Pancreas (tissue), 10 donors: ENCODE measurements around the gene RNF157. TPM values are rescaled to one million over a fixed set of nuclear protein-coding genes. Genes with fewer than 3 reads are reported as not detected.
A peak's percentile ranks its signal among the peaks of the same experiment; 100 is the strongest.

Experiments
- ATAC-seq, 4 donors: fragments of 200-7000 bp; cut with Tn5 transposase; one replicate each; pipeline versions ENCODE4 v1.8.0 to v1.9.1; 2020; ENCODE audit warnings: mild to moderate bottlenecking in 4 of 4, moderate library complexity in 4 of 4
- DNase-seq, 6 donors: peaks; one replicate each; pipeline ENCODE4 v3.0.0-alpha.2; 2020
- FAIRE-seq: peaks from 2 replicates; lab custom pipeline; 2012; peaks lifted over from hg19 to GRCh38; lab: Jason Lieb, UNC
- H3K27ac ChIP-seq, 4 donors: fragments of 200-600 bp; sonication (generic); 1 replicate in 3 of 4; 2 replicates in 1 of 4; pipeline versions ENCODE4 v1.5.0 to v1.8.0; 2020
- H3K27me3 ChIP-seq, 4 donors: fragments of 200-600 bp; one replicate each; pipeline ENCODE4 v1.8.0; 2021
- H3K36me3 ChIP-seq, 3 donors: fragments of 200-600 bp; sonication (generic) in 1 of 3; one replicate each; pipeline versions ENCODE4 v1.5.0 to v1.8.0; 2020 to 2021
- H3K4me1 ChIP-seq, 3 donors: fragments of 200-600 bp; one replicate each; pipeline ENCODE4 v1.8.0; 2021
- H3K4me3 ChIP-seq, 4 donors: fragments of 200-600 bp; sonication (generic) in 2 of 4; one replicate each; pipeline versions ENCODE4 v1.5.0 to v1.8.0; 2020 to 2021
- H3K9me3 ChIP-seq, 4 donors: fragments of 200-600 bp; one replicate each; pipeline ENCODE4 v1.8.0; 2021
- WGBS, 2 donors: extraction: QIAGEN DNeasy Blood & Tissue Kit; methylation state at CpG; one replicate each; pipeline ENCODE4 v1.1.7; 2013; 5-methylcytosine and 5-hydroxymethylcytosine counted together
- intact Hi-C, 3 donors: fragments of 100-400 bp; cut with DNase I; formaldehyde crosslinking; loops; one replicate each; pipeline versions ENCODE4 v1.11.1 to v1.14.2; 2022
- polyA plus RNA-seq, 2 donors: library from polyadenylated mRNA; stranded (reverse); fragments of 200-250 nt; gene quantifications; one replicate each; pipeline ENCODE4 v1.2.3, GENCODE V29; 2013
- total RNA-seq, 6 donors: library from RNA; stranded (reverse); fragmentation: NEBNext Ultra II Directional in 4 of 6; extraction: Animal tissue kit (Norgen Biotek cat#: 25700) in 4 of 6; gene quantifications; one replicate each; pipeline versions ENCODE4 v1.2.1 to v1.2.4, GENCODE V29; 2021 to 2023
- TF ChIP-seq, protein P1 (sequence below), 4 donors: fragments of 200-600 bp; sonication (generic) in 3 of 4; IDR thresholded peaks; one replicate each; pipeline versions ENCODE4 v1.5.0 to v1.8.0; 2021; ENCODE audit warnings: antibody characterized with exemption in 4 of 4
- donor health status: healthy with polysubstance abuse.
- donor health status: DM: no; HTN: no; CAD: no; lungs with moderate emphysema.
- donor health status: DM: no; HTN: no; CAD: no.
- donor health status: control.
- donor health status: control.
- donor health status: Bipolar disorder and iron deficiency.
- donor health status: DM: yes; HTN: yes; CAD: no.
- donor health status: DM: no; HTN: no; CAD: no.
- donor health status: DM: no; HTN: no; CAD: no.
- donor health status: DM: yes; HTN: yes; CAD: no.

The RNF157 gene
- total and polyA plus RNA-seq, 8 donors = 0.87 to 6.4 (median 3.3) TPM

DNA sequence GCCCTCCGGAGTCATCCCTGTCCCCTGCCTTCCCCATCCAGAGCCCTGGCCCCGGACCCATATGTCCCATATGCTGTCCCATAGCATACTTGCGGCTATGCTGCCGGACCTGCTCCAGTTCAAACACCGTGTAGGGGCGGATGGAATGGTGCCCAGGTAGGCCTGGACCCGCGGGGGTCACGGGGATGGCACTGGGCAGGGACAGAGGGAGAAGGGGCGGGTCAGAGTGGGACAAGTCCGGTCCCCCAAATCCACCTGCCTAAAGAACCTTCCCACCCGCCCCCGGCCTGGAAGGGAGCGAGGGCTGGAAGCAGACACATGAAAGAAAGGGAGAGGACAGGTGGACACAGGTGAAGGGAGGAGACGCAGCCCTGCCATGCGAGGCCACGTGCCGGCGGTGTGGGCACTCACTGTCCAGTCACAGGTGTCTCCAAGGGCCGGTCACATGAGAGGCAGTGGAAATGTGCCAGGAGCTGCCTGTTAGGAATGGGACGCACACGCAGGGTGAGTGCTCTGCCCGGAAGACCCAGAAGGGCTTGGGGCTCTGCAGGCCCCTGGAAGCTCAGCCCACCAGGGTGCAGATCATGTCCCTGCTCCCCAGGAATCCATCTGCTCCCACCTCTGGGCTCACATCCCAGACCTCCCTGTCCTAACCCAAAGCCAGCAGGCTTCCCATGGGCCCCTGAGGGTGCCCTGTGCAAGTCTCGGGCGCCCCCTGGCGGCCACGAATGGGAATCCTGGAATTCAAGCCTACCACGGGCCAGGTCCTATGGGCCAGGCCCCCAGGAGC is 38.9 kb upstream of the RNF157 start:
- no peaks in the 10 kb centered on the region for H3K36me3 ChIP-seq
- peak overlapping the region in 1 of 4 donors; percentile 46 for H3K27ac ChIP-seq
- FAIRE-seq (no peak), ATAC-seq (peak; percentile 93 to 95 (median 93)), DNase-seq (peak; percentile 87 to 99 (median 92))
- WGBS, 2 donors = 42 to 44% methylated on average over 28 of the region's 28 CpGs
- no peaks in the 10 kb centered on the region for H3K27me3 ChIP-seq
- TF ChIP-seq, protein P1, sequence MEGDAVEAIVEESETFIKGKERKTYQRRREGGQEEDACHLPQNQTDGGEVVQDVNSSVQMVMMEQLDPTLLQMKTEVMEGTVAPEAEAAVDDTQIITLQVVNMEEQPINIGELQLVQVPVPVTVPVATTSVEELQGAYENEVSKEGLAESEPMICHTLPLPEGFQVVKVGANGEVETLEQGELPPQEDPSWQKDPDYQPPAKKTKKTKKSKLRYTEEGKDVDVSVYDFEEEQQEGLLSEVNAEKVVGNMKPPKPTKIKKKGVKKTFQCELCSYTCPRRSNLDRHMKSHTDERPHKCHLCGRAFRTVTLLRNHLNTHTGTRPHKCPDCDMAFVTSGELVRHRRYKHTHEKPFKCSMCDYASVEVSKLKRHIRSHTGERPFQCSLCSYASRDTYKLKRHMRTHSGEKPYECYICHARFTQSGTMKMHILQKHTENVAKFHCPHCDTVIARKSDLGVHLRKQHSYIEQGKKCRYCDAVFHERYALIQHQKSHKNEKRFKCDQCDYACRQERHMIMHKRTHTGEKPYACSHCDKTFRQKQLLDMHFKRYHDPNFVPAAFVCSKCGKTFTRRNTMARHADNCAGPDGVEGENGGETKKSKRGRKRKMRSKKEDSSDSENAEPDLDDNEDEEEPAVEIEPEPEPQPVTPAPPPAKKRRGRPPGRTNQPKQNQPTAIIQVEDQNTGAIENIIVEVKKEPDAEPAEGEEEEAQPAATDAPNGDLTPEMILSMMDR (IDR thresholded peaks at IDR 0.05) = peak; percentile 95 to 99 (median 99)
- intact Hi-C loops = loop anchor here in 1 of 3 donors (5.0 kb wide), 1 partner anchor 157 kb away; no protein-coding TSS in a partner anchor
- H3K4me1 ChIP-seq = peaks cover 0 to 7% (median 3%) of the 10 kb centered on the region in 3 donors
- H3K4me3 ChIP-seq = peak overlapping the region in 1 of 4 donors; percentile 19
- H3K9me3 ChIP-seq = no peaks in the 10 kb centered on the region

DNA sequence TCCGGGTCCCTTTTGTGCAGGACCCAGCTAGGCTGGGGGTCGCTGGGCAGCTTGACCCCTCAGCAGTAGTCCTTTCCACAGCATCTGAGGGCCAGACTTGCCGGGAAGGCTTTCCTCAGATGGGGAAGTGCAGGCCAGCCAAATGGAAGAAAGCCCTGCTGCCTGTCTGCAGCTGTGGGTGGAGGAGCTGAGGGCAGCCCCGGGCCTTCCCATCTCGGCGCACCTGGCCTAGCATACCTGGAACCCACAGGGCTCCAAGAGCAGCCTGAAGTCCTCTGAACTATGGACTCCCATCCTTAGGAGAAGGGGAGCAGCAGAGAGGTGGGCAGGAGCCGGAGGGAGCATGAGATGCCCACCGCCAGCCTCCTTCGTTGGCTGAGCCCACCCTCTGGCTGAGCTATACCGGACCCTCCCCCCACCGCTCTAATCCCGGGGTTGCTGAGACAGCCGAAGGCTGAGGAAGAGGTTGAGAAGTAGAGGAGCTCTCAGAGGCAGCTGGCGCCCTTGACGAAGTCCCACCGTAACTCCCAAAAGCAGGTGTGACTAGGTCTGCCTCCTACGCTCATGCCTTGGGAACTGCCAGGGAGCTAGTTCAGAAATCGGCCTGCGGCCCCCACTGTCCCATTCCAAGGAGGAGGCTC is 38.1 kb upstream of the RNF157 start:
- Histone ChIP-seq H3K9me3 (no peaks in the 10 kb centered on the region), H3K4me1 (peaks cover 0 to 7% (median 3%) of the 10 kb centered on the region in 3 donors), H3K36me3 (no peaks in the 10 kb centered on the region), H3K27ac (no peak overlapping the region), H3K4me3 (no peak overlapping the region), H3K27me3 (no peaks in the 10 kb centered on the region)
- intact Hi-C loops = loop anchor here in 1 of 3 donors (5.0 kb wide), 1 partner anchor 156 kb away; no protein-coding TSS in a partner anchor
- DNase-seq (peak in 2 of 6 donors; percentile 20 to 60), ATAC-seq (no peak), FAIRE-seq (no peak)
- TF ChIP-seq, protein P1 (IDR thresholded peaks at IDR 0.05) = no peak
- 85 to 90% methylated on average over 18 to 19 of the region's 19 CpGs for whole genome bisulfite sequencing, 2 donors

DNA sequence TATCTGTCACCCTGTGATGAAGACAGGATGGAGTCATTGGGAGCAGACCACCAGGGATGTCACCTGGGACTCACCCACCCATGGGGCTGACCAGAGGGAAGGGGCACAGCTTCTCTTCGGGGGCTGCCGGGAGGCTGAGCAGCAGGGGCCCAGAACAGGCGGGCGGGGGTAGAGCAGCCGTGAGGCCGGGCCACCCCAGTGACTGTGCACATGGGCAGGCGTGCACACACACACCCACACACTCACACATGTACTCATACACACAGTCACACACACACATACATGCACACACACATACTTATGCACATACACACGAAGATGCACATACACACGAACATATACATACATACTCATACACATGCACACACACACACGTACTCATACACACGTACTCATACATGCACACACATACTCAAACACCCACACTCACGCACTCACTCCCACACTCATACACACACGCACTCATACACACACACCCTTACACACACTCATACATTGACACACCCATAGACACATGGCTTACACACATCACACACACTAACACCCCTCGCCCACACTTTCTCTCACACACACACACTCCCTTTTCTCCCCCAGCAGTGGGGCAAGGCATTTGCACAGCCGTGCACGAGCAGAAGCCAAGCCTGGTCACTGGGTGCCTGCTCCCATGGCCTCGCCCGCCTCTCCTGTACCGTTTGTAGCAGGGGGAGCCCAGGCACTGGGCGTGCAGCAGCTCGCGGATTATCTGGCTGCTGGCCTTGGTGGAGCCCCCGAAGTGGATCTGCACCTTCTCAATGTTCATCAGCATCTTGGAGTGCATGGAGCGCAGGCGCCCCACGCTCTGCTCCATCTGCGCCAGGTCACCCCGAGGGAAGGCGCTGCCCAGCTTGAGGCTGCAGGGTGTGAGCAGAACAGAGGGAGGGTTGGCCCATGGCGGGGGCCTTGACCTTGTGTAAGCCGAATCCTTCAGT is 37.3 kb upstream of the RNF157 start:
- TF ChIP-seq, protein P1 (IDR thresholded peaks at IDR 0.05) = no peak

DNA sequence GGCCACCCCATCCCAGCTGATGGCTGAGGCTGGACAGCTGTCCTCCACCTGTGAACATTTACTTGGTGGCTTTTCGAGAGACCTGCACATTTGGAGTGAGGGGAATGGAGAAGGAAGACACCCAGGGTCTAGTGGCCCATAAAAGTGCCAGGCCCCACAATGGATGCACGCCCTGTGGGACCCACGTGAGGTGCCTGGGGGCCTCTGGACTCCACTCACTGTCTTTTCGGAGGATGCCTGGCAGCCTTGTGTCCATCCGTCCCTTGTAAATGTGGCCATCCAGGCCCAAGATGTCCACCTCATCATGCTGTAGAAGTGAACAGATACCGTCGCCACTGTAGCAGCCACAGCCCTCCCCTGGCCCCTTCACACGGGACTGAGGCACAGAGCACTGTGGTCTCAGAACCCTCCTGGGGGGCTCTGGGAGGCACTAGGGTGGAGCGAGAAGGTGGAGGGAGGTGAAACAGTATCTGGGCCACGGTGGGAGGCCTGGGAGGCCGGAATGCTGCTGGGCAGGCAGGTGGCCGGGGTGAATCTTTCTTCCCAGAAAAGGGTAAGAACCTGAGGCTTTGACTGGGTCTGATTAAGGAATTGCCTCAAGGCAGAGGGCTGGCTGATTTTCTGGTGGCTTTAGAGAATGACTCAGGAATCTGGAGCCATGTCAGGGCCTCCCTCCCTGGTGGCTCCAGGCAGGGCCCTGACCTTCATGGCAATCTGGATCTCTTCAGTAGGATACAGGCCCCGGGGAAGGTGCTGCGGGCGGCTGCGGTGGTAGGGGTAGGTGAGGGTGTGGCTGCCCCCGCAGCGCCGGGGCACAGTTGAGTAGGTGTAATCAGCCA is 36.4 kb upstream of the RNF157 start:
- Histone ChIP-seq H3K9me3 (no peaks in the 10 kb centered on the region), H3K36me3 (no peaks in the 10 kb centered on the region), H3K4me1 (peaks cover 5 to 14% (median 7%) of the 10 kb centered on the region in 3 donors), H3K4me3 (no peak overlapping the region), H3K27ac (no peak overlapping the region), H3K27me3 (no peaks in the 10 kb centered on the region)
- 90 to 92% methylated on average over 19 of the region's 19 CpGs for WGBS, 2 donors
- TF ChIP-seq, protein P1 (IDR thresholded peaks at IDR 0.05) = no peak
- intact Hi-C loops = loop anchor here in 1 of 3 donors (5.0 kb wide), 1 partner anchor 154 kb away; no protein-coding TSS in a partner anchor
- DNase-seq (peak in 1 of 6 donors; percentile 54), ATAC-seq (no peak), FAIRE-seq (no peak)

More for the DNA sequence above, 37.3 kb upstream of the RNF157 start:
- H3K36me3 ChIP-seq = no peaks in the 10 kb centered on the region
- 91 to 93% methylated on average over 31 of the region's 31 CpGs for WGBS, 2 donors
- H3K4me1 ChIP-seq = peaks cover 2 to 7% (median 5%) of the 10 kb centered on the region in 3 donors
- no peak overlapping the region for H3K27ac ChIP-seq
- intact Hi-C loops = loop anchor here in 1 of 3 donors (5.0 kb wide), 1 partner anchor 155 kb away; no protein-coding TSS in a partner anchor
- no peaks in the 10 kb centered on the region for H3K27me3 ChIP-seq
- FAIRE-seq (no peak), DNase-seq (peak in 4 of 6 donors; percentile 21 to 72 (median 46)), ATAC-seq (no peak)
- H3K9me3 ChIP-seq = no peaks in the 10 kb centered on the region
- H3K4me3 ChIP-seq = no peak overlapping the region
